ENCODE results near the gene ZNF366.

Gene ZNF366

DNA sequence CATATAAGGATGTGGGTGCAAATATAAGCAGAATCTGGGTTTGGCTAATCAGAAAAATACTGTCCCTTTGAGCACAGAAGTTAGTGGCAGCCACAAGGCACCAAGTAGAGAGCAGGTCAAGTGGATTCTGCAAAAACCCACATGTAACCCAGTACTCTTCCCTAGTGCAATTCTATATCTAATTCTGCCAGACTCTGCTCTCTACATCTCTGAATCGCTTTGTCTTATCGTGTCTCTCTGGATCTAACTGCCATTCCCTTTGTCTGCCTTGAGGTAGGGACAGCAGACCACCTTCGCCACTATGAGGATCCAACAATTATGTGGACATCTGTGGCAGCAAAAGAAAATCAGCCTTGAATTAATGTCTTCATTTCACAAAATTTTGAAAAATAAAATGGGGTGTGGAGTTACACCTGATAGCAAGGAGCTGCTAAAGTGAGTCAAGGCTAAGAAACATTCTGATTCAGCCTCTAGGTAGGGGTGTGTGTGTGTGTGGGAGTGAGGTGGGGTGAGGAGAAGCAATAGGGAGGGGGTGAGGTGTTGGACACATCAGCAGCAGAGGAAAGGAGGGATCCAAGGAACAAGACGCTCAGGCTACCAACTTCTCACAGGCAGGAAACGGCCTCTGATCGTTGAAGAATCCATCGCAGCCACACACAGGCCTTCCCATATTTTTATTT, 33.7 kb upstream of the ZNF366 start:
- H3K36me3 ChIP-seq (ENCODE audit: control insufficient read depth, insufficient read depth, low read length): no peaks in the 10 kb centered on the region
- WGBS, 2 experiments (ENCODE audit: insufficient coverage in 2 of 2): 79 to 100% methylated on average over 2 to 5 of the region's 7 CpGs
- H3K9me3 ChIP-seq (ENCODE audit: control insufficient read depth, low read length): peaks cover 4% of the 10 kb centered on the region
- no peak overlapping the region for H3K27ac ChIP-seq (ENCODE audit: low read depth, low read length, severe bottlenecking)
- H3K4me1 ChIP-seq (ENCODE audit: control insufficient read depth, insufficient read depth, low read length, poor library complexity, severe bottlenecking): no peaks in the 10 kb centered on the region
- H3K4me3 ChIP-seq (ENCODE audit: extremely low read depth, insufficient read depth, low read length, poor library complexity, severe bottlenecking): no peak overlapping the region

DNA sequence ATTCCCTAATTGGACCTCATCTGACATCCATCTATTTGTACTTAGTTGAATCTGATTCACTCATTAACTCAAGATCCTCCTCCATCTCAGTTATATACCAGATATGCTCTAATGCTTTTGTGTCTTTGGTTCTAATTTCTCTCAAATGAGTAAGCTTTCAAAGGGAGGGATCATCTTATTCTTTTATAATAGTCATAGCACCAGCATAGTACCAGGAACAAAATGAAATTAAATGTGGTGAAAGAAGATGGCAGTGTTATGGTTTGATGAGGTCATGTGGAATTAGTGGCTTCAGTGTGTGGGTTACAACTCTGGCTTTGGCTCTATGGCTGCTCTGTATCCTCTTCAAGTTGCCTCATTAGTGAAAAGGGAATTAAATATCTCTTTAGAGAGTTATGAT, 32.5 kb upstream of the ZNF366 start:
- Histone ChIP-seq H3K4me3 (ENCODE audit: extremely low read depth, insufficient read depth, low read length, poor library complexity, severe bottlenecking) (no peak overlapping the region), H3K27ac (ENCODE audit: low read depth, low read length, severe bottlenecking) (no peak overlapping the region), H3K4me1 (ENCODE audit: control insufficient read depth, insufficient read depth, low read length, poor library complexity, severe bottlenecking) (no peaks in the 10 kb centered on the region), H3K36me3 (ENCODE audit: control insufficient read depth, insufficient read depth, low read length) (no peaks in the 10 kb centered on the region), H3K9me3 (ENCODE audit: control insufficient read depth, low read length) (no peaks in the 10 kb centered on the region)

DNA sequence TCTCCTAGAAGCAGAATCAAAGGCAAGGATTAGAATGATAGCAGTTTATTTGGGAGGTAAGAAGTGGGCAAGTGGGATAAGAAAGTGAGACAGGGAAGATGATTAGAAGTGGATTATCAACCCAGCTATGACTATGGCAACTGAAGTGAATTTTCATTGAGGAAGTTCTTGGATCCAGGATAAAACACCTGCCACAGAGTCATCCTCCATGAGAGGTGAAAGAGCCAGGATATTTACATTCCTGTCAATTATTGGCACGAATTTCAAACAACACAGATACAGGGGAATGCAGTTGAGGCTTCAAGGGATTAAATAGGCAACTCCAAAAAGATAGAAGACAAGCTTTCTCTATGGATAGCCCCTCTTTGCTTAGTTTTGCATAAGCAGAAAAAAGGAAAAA, 31.8 kb upstream of the ZNF366 start:
- Histone ChIP-seq H3K36me3 (ENCODE audit: control insufficient read depth, insufficient read depth, low read length) (no peaks in the 10 kb centered on the region), H3K27ac (ENCODE audit: low read depth, low read length, severe bottlenecking) (no peak overlapping the region), H3K9me3 (ENCODE audit: control insufficient read depth, low read length) (no peaks in the 10 kb centered on the region), H3K4me3 (ENCODE audit: extremely low read depth, insufficient read depth, low read length, poor library complexity, severe bottlenecking) (no peak overlapping the region), H3K4me1 (ENCODE audit: control insufficient read depth, insufficient read depth, low read length, poor library complexity, severe bottlenecking) (no peaks in the 10 kb centered on the region)
- 83% methylated on average over 1 of the region's 1 CpG; no CpG with 5 or more reads in 1 of the 2 experiments for WGBS, 2 experiments (ENCODE audit: insufficient coverage in 2 of 2)

GRCh38 chr5:72537166-72537565, 30.0 kb upstream of the ZNF366 start:
- Histone ChIP-seq H3K4me1 (ENCODE audit: control insufficient read depth, insufficient read depth, low read length, poor library complexity, severe bottlenecking) (no peaks in the 10 kb centered on the region), H3K4me3 (ENCODE audit: extremely low read depth, insufficient read depth, low read length, poor library complexity, severe bottlenecking) (no peak overlapping the region), H3K36me3 (ENCODE audit: control insufficient read depth, insufficient read depth, low read length) (no peaks in the 10 kb centered on the region), H3K9me3 (ENCODE audit: control insufficient read depth, low read length) (no peaks in the 10 kb centered on the region), H3K27ac (ENCODE audit: low read depth, low read length, severe bottlenecking) (no peak overlapping the region)
- WGBS, 2 experiments (ENCODE audit: insufficient coverage in 2 of 2): 90 to 92% methylated on average over 3 to 5 of the region's 5 CpGs

DNA sequence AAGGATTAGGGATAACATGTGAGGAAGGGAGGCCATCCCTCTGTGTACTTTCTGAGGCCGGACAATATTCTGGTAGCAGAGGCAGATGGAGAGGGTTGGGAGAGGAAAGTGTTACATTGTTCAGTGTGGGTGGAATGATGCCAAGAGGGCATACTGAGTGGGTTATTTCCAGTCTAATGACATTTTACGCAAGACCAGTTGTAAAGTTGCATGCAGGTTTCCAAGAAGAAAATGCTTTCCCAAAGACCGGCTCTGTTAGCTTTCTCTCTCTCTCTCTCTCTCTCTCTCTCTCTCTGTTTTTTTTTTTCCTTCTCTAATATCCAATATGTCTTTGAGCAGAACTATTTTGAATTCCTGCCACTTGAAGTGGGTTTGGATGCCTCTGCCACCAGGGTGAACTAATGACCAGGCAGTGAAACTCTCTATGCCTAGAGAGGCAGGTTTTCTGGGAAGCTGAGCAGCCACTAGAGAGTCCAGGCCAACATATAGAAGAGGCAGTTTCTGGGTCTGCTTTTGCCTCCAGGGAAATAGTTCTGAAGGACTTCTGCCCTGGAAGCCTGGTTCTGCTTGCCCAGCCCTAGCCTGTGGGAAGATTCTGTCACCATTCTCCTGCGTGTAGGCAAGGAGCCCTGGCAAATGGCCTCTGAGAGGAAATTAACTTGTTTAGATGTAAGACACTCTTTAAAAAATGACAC, 24.4 kb upstream of the ZNF366 start:
- H3K4me3 ChIP-seq (ENCODE audit: extremely low read depth, insufficient read depth, low read length, poor library complexity, severe bottlenecking): no peak overlapping the region
- no peaks in the 10 kb centered on the region for H3K9me3 ChIP-seq (ENCODE audit: control insufficient read depth, low read length)
- WGBS, 2 experiments (ENCODE audit: insufficient coverage in 2 of 2): 89 to 92% methylated on average over 2 to 3 of the region's 4 CpGs
- no peak overlapping the region for H3K27ac ChIP-seq (ENCODE audit: low read depth, low read length, severe bottlenecking)
- no peaks in the 10 kb centered on the region for H3K4me1 ChIP-seq (ENCODE audit: control insufficient read depth, insufficient read depth, low read length, poor library complexity, severe bottlenecking)
- no peaks in the 10 kb centered on the region for H3K36me3 ChIP-seq (ENCODE audit: control insufficient read depth, insufficient read depth, low read length)

GRCh38 chr5:72530196-72530595, 23.0 kb upstream of the ZNF366 start:
- Histone ChIP-seq H3K9me3 (ENCODE audit: control insufficient read depth, low read length) (no peaks in the 10 kb centered on the region), H3K27ac (ENCODE audit: low read depth, low read length, severe bottlenecking) (no peak overlapping the region), H3K4me3 (ENCODE audit: extremely low read depth, insufficient read depth, low read length, poor library complexity, severe bottlenecking) (no peak overlapping the region), H3K36me3 (ENCODE audit: control insufficient read depth, insufficient read depth, low read length) (no peaks in the 10 kb centered on the region), H3K4me1 (ENCODE audit: control insufficient read depth, insufficient read depth, low read length, poor library complexity, severe bottlenecking) (no peaks in the 10 kb centered on the region)
- WGBS, 2 experiments (ENCODE audit: insufficient coverage in 2 of 2): 84 to 100% methylated on average over 1 to 3 of the region's 7 CpGs

DNA sequence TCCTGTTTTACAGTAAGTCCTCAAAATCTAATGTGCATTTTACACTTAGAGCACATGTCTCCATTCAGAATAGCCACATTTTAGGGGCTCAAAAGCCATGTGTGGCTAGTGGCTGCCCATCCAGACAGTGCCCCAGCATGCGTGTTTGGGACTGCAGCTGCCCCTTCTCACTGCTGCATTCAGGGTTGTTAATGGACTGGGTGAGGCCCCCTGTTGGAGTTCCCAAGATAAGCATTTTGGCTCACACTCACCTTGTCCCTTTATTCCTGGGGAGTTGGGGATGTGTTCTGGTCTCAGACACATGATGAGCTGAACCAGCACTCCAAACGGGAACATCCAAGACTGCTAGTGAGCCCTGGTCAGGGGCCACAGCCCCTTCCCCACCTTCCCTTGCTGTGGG, 22.2 kb upstream of the ZNF366 start:
- Histone ChIP-seq H3K36me3 (ENCODE audit: control insufficient read depth, insufficient read depth, low read length) (no peaks in the 10 kb centered on the region), H3K4me1 (ENCODE audit: control insufficient read depth, insufficient read depth, low read length, poor library complexity, severe bottlenecking) (no peaks in the 10 kb centered on the region), H3K27ac (ENCODE audit: low read depth, low read length, severe bottlenecking) (no peak overlapping the region), H3K4me3 (ENCODE audit: extremely low read depth, insufficient read depth, low read length, poor library complexity, severe bottlenecking) (no peak overlapping the region), H3K9me3 (ENCODE audit: control insufficient read depth, low read length) (no peaks in the 10 kb centered on the region)
- WGBS, 2 experiments (ENCODE audit: insufficient coverage in 2 of 2): 80 to 100% methylated on average over 2 of the region's 2 CpGs

GRCh38 chr5:72525816-72526215, 18.6 kb upstream of the ZNF366 start:
- Histone ChIP-seq H3K36me3 (ENCODE audit: control insufficient read depth, insufficient read depth, low read length) (no peaks in the 10 kb centered on the region), H3K4me1 (ENCODE audit: control insufficient read depth, insufficient read depth, low read length, poor library complexity, severe bottlenecking) (no peaks in the 10 kb centered on the region), H3K4me3 (ENCODE audit: extremely low read depth, insufficient read depth, low read length, poor library complexity, severe bottlenecking) (no peak overlapping the region), H3K9me3 (ENCODE audit: control insufficient read depth, low read length) (peaks cover 7% of the 10 kb centered on the region), H3K27ac (ENCODE audit: low read depth, low read length, severe bottlenecking) (no peak overlapping the region)

- Histone ChIP-seq H3K4me3 (ENCODE audit: extremely low read depth, insufficient read depth, low read length, poor library complexity, severe bottlenecking) (no peak overlapping the region), H3K27ac (ENCODE audit: low read depth, low read length, severe bottlenecking) (no peak overlapping the region), H3K4me1 (ENCODE audit: control insufficient read depth, insufficient read depth, low read length, poor library complexity, severe bottlenecking) (no peaks in the 10 kb centered on the region), H3K36me3 (ENCODE audit: control insufficient read depth, insufficient read depth, low read length) (no peaks in the 10 kb centered on the region), H3K9me3 (ENCODE audit: control insufficient read depth, low read length) (peaks cover 7% of the 10 kb centered on the region)
- 100% methylated on average over 1 of the region's 3 CpGs; no CpG with 5 or more reads in 1 of the 2 experiments for WGBS, 2 experiments (ENCODE audit: insufficient coverage in 2 of 2)
Observed at GRCh38 chr5:72523960-72524582, 16.9 kb upstream of the ZNF366 start.

DNA sequence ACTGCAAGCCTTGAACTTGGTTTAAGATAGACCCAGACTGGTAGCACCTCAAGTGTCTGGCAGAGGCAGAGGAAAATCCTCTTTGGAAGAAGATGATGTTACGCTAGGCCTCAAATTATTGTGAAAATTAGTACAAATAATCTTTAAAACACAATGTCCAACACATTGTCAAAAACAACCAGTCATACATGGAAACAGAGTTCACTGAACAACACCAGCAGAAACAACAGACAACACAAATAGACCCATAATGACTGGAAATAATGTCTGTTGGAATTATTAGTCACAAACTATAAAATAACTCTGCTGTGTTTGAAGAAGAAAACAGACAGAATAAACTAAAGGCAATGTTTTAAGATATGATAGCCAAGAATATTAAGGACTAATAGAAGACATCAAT, 15.4 kb upstream of the ZNF366 start:
- no CpG with 5 or more reads among the region's 1 CpG for WGBS, 2 experiments (ENCODE audit: insufficient coverage in 2 of 2)
- Histone ChIP-seq H3K4me3 (ENCODE audit: extremely low read depth, insufficient read depth, low read length, poor library complexity, severe bottlenecking) (no peak overlapping the region), H3K36me3 (ENCODE audit: control insufficient read depth, insufficient read depth, low read length) (no peaks in the 10 kb centered on the region), H3K9me3 (ENCODE audit: control insufficient read depth, low read length) (peaks cover 7% of the 10 kb centered on the region), H3K4me1 (ENCODE audit: control insufficient read depth, insufficient read depth, low read length, poor library complexity, severe bottlenecking) (no peaks in the 10 kb centered on the region), H3K27ac (ENCODE audit: low read depth, low read length, severe bottlenecking) (no peak overlapping the region)

- H3K9me3 ChIP-seq (ENCODE audit: control insufficient read depth, low read length): peaks cover 7% of the 10 kb centered on the region
- H3K27ac ChIP-seq (ENCODE audit: low read depth, low read length, severe bottlenecking): no peak overlapping the region
- H3K4me3 ChIP-seq (ENCODE audit: extremely low read depth, insufficient read depth, low read length, poor library complexity, severe bottlenecking): no peak overlapping the region
- no peaks in the 10 kb centered on the region for H3K36me3 ChIP-seq (ENCODE audit: control insufficient read depth, insufficient read depth, low read length)
- peaks cover 1% of the 10 kb centered on the region for H3K4me1 ChIP-seq (ENCODE audit: control insufficient read depth, insufficient read depth, low read length, poor library complexity, severe bottlenecking)
Observed at GRCh38 chr5:72519111-72519510, 11.9 kb upstream of the ZNF366 start.
